Sigmoid colon (tissue), 7 donors: ENCODE results near the gene RABGAP1L. TPM values are rescaled to one million over a fixed set of nuclear protein-coding genes. Genes with fewer than 3 reads are reported as not detected.
"Not testable (repeated sequence)": the region's sequence is repeated elsewhere in the genome, so short reads cannot be mapped to it uniquely, and the experiment has no call there.

ENCODE experiments used
- DNase-seq: peaks from one replicate; pipeline ENCODE4 v3.0.0-alpha.2; 2019
- H3K27ac ChIP-seq, 4 donors: fragments of 200-600 bp; sonication (generic); one replicate each; pipeline ENCODE4 v1.5.1; 2016 to 2019; ENCODE audit warnings: mild to moderate bottlenecking in 1 of 4
- H3K27me3 ChIP-seq, 3 donors: fragments of 200-600 bp; sonication (generic); one replicate each; pipeline ENCODE4 v1.5.1; 2019; ENCODE audit warnings: mild to moderate bottlenecking in 1 of 3
- H3K36me3 ChIP-seq, 4 donors: fragments of 200-600 bp; sonication (generic); one replicate each; pipeline ENCODE4 v1.5.1; 2016 to 2019
- H3K4me1 ChIP-seq, 4 donors: fragments of 200-600 bp; sonication (generic); one replicate each; pipeline ENCODE4 v1.5.1; 2017 to 2019
- H3K4me3 ChIP-seq, 4 donors: fragments of 200-600 bp; sonication (generic); one replicate each; pipeline ENCODE4 v1.5.1; 2017 to 2019; ENCODE audit warnings: mild to moderate bottlenecking in 2 of 4, moderate library complexity in 1 of 4
- H3K9me3 ChIP-seq, 4 donors: fragments of 200-600 bp in 3 of 4; sonication (generic) in 3 of 4; one replicate each; pipeline versions ENCODE4 v1.5.1 to v1.6.1; 2013 to 2019
- EP300 ChIP-seq, 4 donors: sonication (generic); formaldehyde crosslinking; IDR thresholded peaks; one replicate each; pipeline ENCODE4 v1.6.1; 2017; ENCODE audit warnings: antibody characterized with exemption in 4 of 4
- POLR2A ChIP-seq, 2 donors: fragments of 450-650 bp; IDR thresholded peaks; one replicate each; pipeline ENCODE4 v1.6.1; 2016; ENCODE audit warnings: antibody characterized with exemption in 2 of 2, mild to moderate bottlenecking in 2 of 2, moderate library complexity in 2 of 2
- POLR2AphosphoS5 ChIP-seq, 4 donors: sonication (generic); formaldehyde crosslinking; IDR thresholded peaks; one replicate each; pipeline ENCODE4 v1.6.1; 2017; ENCODE audit warnings: antibody characterized with exemption in 4 of 4
- WGBS, 2 donors: extraction: QIAGEN DNeasy Blood & Tissue Kit; methylation state at CpG; one replicate each; pipeline ENCODE4 v1.1.7; 2013; 5-methylcytosine and 5-hydroxymethylcytosine counted together
- intact Hi-C: fragments of 100-400 bp; cut with DNase I; formaldehyde crosslinking; loops from one replicate; pipeline ENCODE4 v1.15.1; 2023
- polyA plus RNA-seq, 3 donors: library from polyadenylated mRNA; stranded (reverse); fragments of 200-250 nt; gene quantifications; one replicate each; pipeline ENCODE4 v1.2.3, GENCODE V29; 2013
- total RNA-seq, 4 donors: library from RNA; depleted of rRNA; stranded (reverse); fragments of >200 nt; gene quantifications; one replicate each; pipeline ENCODE4 v1.1.0, GENCODE V29; 2016
- TF ChIP-seq, protein P1 (sequence below), 4 experiments: fragments of 450-650 bp in 3 of 4; fragments of 200-600 bp in 1 of 4; IDR thresholded peaks; one replicate each; pipeline ENCODE4 v1.5.1; 2016 to 2019; ENCODE audit warnings: antibody characterized with exemption in 4 of 4, mild to moderate bottlenecking in 3 of 4, moderate library complexity in 2 of 4
- donor health status: healthy with polysubstance abuse.
- donor health status: Bipolar disorder and iron deficiency.
- donor health status: healthy.

Gene RABGAP1L
- total and polyA plus RNA-seq, 7 donors: 25.2 to 42.9 (median 35.4) TPM

DNA sequence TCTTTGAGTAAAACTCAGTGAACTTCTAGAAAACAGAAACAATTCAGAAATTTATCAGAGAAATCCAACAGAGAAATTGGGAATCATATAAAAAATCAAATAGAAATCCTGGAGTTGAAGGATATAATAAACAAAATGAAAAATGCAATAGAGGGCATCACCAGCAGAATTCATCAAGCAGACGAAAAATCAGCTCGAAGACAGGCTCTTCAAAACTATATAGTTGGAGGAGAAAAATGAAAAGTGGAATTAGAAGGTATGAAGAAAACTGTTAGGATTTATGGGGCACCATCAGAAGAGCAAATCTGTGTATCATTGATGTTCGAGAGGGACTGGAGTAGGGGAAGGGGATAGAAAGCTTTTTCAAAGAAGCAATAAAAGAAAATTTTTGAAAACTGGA, 167.0 kb downstream of the RABGAP1L start:
- H3K4me3 ChIP-seq: no peak overlapping the region
- intact Hi-C loops: no loop called here
- H3K4me1 ChIP-seq: no peaks in the 10 kb centered on the region
- WGBS, 2 donors: 96 to 97% methylated on average over 3 of the region's 3 CpGs
- no peaks in the 10 kb centered on the region for H3K36me3 ChIP-seq
- H3K27ac ChIP-seq: no peak overlapping the region
- H3K9me3 ChIP-seq: peaks cover 0 to 12% (median 3%) of the 10 kb centered on the region in 4 donors
- no peak for TF ChIP-seq POLR2AphosphoS5 (IDR thresholded peaks at IDR 0.05)
- TF ChIP-seq POLR2A (IDR thresholded peaks at IDR 0.05): no peak
- TF ChIP-seq, protein P1, sequence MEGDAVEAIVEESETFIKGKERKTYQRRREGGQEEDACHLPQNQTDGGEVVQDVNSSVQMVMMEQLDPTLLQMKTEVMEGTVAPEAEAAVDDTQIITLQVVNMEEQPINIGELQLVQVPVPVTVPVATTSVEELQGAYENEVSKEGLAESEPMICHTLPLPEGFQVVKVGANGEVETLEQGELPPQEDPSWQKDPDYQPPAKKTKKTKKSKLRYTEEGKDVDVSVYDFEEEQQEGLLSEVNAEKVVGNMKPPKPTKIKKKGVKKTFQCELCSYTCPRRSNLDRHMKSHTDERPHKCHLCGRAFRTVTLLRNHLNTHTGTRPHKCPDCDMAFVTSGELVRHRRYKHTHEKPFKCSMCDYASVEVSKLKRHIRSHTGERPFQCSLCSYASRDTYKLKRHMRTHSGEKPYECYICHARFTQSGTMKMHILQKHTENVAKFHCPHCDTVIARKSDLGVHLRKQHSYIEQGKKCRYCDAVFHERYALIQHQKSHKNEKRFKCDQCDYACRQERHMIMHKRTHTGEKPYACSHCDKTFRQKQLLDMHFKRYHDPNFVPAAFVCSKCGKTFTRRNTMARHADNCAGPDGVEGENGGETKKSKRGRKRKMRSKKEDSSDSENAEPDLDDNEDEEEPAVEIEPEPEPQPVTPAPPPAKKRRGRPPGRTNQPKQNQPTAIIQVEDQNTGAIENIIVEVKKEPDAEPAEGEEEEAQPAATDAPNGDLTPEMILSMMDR (IDR thresholded peaks at IDR 0.05): no peak
- TF ChIP-seq EP300 (IDR thresholded peaks at IDR 0.05): no peak
- H3K27me3 ChIP-seq: no peaks in the 10 kb centered on the region
- DNase-seq: no peak

DNA sequence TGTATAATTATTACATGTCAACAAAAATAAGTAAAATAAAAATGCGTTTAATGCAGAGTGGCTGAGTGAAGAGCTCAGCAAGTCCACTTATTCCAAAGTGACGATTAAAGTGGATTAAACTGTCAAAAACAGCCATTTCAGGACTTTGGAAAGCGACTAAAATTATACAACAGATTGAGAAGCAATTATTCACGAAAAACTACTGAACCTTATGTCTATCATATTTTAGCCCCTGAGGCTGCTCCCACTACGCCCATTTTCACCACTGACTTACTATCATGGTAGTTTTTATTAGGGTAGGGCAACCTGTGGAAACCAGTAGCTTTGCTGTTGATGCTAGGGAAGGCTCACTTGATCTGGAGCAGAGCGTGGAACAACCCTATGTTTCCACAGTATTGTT, 174.1 kb downstream of the RABGAP1L start:
- no peaks in the 10 kb centered on the region for H3K9me3 ChIP-seq
- H3K36me3 ChIP-seq: no peaks in the 10 kb centered on the region
- H3K27ac ChIP-seq: no peak overlapping the region
- TF ChIP-seq POLR2A (IDR thresholded peaks at IDR 0.05): no peak
- TF ChIP-seq, protein P1 (IDR thresholded peaks at IDR 0.05): no peak
- TF ChIP-seq EP300 (IDR thresholded peaks at IDR 0.05): no peak
- no peak for TF ChIP-seq POLR2AphosphoS5 (IDR thresholded peaks at IDR 0.05)
- intact Hi-C loops: no loop called here
- H3K4me1 ChIP-seq: no peaks in the 10 kb centered on the region
- 93 to 96% methylated on average over 6 of the region's 6 CpGs for WGBS, 2 donors
- DNase-seq: no peak
- H3K4me3 ChIP-seq: no peak overlapping the region
- H3K27me3 ChIP-seq: no peaks in the 10 kb centered on the region

DNA sequence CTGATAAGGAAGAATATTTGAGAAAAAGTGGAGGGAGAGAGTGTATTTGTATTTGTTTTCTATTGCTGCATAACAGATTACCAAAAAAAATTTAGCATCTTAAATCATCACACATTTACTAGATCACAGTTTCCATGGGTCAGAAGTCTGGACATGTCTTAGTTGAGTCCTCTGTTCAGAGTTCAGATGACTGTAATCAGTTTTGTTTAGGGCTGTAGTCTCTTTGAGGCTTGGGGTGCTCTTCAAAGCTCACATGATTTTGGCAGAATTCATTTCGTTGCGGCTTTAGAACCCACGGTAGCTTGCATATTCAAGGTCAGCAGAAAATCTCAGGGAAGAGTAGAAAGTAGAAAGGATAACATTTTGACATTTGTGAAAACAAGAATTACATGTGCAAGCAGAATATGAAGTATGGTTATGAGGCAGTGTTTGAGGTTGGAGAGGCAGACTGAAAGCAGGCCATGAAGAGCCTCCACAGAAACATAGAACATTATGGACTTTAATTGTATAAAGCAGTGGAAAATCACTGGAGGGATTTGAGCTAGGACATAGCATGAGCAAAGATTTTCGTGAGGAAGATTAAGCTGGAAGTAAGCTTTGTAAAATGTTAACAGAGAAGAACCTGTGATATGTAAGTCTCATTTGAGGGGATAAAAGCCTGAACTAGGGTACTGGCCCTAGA, 177.8 kb downstream of the RABGAP1L start:
- Histone ChIP-seq H3K27me3 (no peaks in the 10 kb centered on the region), H3K36me3 (no peaks in the 10 kb centered on the region), H3K4me1 (no peaks in the 10 kb centered on the region), H3K9me3 (peaks cover 0 to 2% (median 0%) of the 10 kb centered on the region in 4 donors), H3K27ac (no peak overlapping the region), H3K4me3 (no peak overlapping the region)
- WGBS, 2 donors: 93% methylated on average over 4 of the region's 4 CpGs
- intact Hi-C loops: no loop called here
- no peak for TF ChIP-seq POLR2AphosphoS5 (IDR thresholded peaks at IDR 0.05)
- no peak for DNase-seq

DNA sequence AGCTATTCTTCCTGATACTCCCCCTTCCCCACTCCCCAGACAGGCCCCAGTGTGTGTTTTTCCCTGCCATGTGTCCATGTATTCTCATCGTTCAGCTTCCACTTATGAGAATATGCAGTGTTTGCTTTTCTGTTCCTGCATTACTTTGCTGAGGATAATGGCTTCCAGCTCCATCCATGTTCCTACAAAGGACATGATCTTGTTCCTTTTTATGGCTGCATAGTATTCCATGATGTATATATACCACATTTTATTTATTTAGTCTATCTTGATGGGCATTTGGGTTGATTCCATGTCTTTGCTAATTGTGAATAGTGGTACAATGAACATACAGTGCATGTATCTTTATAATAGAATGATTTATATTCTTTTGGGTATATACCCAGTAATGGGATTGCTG, 181.1 kb downstream of the RABGAP1L start:
- DNase-seq, H3K27ac ChIP-seq, H3K36me3 ChIP-seq, H3K9me3 ChIP-seq, H3K4me1 ChIP-seq, H3K4me3 ChIP-seq, H3K27me3 ChIP-seq, intact Hi-C loops: not testable (repeated sequence)
- WGBS, 2 donors: 91 to 98% methylated on average over 1 of the region's 1 CpG

DNA sequence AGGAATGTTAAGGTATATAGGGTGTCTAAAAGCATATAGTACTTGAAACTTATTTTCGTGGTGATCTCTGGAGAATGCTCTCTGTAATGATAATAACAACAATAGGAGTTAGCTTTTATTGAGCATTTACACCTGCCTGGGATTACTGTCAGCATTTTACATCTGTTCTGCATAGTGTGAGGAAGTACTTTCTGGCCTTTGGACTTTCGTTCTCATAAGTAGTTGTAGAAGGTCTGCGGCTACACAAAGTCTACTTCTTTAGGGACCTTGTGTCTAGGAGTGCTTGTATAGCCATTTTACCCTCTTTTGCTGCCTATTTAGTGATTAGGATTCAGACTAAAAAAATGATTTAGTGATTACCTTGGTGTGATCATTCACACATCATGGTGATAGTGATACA, 184.8 kb downstream of the RABGAP1L start:
- 51 to 78% methylated on average over 3 of the region's 3 CpGs for WGBS, 2 donors
- Histone ChIP-seq H3K36me3 (no peaks in the 10 kb centered on the region), H3K4me1 (no peaks in the 10 kb centered on the region), H3K27ac (no peak overlapping the region), H3K27me3 (no peaks in the 10 kb centered on the region), H3K9me3 (peaks cover 0 to 2% (median 0%) of the 10 kb centered on the region in 4 donors), H3K4me3 (no peak overlapping the region)
- intact Hi-C loops: no loop called here
- no peak for DNase-seq
- TF ChIP-seq POLR2A (IDR thresholded peaks at IDR 0.05): no peak
- TF ChIP-seq EP300 (IDR thresholded peaks at IDR 0.05): no peak
- TF ChIP-seq, protein P1 (IDR thresholded peaks at IDR 0.05): no peak
- TF ChIP-seq POLR2AphosphoS5 (IDR thresholded peaks at IDR 0.05): no peak

DNA sequence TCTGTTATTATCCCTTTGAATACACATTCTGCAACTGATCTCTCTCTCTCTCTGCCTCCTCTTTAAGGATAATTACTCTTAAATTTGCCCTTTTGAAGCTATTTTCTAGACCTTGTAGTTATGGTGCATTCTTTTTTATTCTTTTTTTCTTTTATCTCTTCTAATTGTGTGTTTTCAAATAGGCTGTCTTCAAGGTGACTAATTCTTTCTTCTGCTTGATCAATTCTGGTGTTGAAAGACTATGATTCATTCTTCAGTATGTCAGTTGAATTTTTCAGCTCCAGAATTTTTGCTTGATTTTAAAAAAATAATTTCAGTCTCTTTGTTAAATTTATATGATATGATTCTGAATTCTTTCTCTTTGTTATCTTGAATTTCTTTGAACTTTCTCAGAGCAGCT, 192.8 kb downstream of the RABGAP1L start:
- Histone ChIP-seq H3K36me3 (no peaks in the 10 kb centered on the region), H3K27me3 (no peaks in the 10 kb centered on the region), H3K4me3 (no peak overlapping the region), H3K9me3 (no peaks in the 10 kb centered on the region), H3K4me1 (no peaks in the 10 kb centered on the region), H3K27ac (no peak overlapping the region)
- TF ChIP-seq POLR2AphosphoS5 (IDR thresholded peaks at IDR 0.05): no peak
- no peak for TF ChIP-seq EP300 (IDR thresholded peaks at IDR 0.05)
- TF ChIP-seq, protein P1 (IDR thresholded peaks at IDR 0.05): no peak
- TF ChIP-seq POLR2A (IDR thresholded peaks at IDR 0.05): no peak
- intact Hi-C loops: no loop called here
- no peak for DNase-seq
